Measurements from ENCODE around the gene PACS2.

PACS2 gene

DNA sequence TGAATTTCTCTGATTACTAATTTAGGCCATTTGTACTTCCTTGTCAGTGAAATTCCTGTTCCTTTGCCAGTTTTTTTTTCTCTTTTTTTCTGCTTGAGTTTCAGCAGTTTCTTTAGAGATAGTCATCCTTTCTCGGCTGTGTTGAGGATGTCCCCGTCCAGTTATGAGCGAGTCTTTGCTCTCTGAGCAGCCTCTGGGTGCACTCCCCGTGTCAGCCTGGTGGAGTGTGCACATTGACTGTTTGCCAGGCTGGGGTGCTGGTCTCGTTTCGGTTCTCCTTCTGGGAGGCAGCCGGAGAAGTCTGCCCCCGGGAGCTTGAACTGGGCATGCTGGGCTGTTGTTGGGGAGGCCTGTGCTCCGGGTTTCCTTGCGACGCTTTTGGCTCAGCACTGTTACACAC is 3.0 kb downstream of the PACS2 start:
- Histone ChIP-seq H3K4me2 (no peak overlapping the region), H3K79me2 (ENCODE audit: insufficient read depth, low read depth) (no peaks in the 10 kb centered on the region; the same call in 1 of the 2 replicates), H2AFZ (ENCODE audit: low read depth) (no peak overlapping the region), H3K9ac (no peak overlapping the region), H3K27me3 (ENCODE audit: insufficient read depth, low read depth) (no peaks in the 10 kb centered on the region), H3K4me3 (IDR thresholded peaks at IDR 0.05; ENCODE audit: insufficient read depth, low read depth, low read length) (no peak overlapping the region), H4K20me1 (ENCODE audit: insufficient read depth) (no peaks in the 10 kb centered on the region), H3K36me3 (ENCODE audit: insufficient read depth) (no peaks in the 10 kb centered on the region), H3K4me1 (ENCODE audit: low read depth, poor library complexity, severe bottlenecking) (peaks cover 20% of the 10 kb centered on the region), H3K27ac (no peak overlapping the region)
- TF ChIP-seq, protein P1, sequence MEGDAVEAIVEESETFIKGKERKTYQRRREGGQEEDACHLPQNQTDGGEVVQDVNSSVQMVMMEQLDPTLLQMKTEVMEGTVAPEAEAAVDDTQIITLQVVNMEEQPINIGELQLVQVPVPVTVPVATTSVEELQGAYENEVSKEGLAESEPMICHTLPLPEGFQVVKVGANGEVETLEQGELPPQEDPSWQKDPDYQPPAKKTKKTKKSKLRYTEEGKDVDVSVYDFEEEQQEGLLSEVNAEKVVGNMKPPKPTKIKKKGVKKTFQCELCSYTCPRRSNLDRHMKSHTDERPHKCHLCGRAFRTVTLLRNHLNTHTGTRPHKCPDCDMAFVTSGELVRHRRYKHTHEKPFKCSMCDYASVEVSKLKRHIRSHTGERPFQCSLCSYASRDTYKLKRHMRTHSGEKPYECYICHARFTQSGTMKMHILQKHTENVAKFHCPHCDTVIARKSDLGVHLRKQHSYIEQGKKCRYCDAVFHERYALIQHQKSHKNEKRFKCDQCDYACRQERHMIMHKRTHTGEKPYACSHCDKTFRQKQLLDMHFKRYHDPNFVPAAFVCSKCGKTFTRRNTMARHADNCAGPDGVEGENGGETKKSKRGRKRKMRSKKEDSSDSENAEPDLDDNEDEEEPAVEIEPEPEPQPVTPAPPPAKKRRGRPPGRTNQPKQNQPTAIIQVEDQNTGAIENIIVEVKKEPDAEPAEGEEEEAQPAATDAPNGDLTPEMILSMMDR (conservative IDR thresholded peaks at IDR 0.05; ENCODE audit: low read depth, low read length): no peak

DNA sequence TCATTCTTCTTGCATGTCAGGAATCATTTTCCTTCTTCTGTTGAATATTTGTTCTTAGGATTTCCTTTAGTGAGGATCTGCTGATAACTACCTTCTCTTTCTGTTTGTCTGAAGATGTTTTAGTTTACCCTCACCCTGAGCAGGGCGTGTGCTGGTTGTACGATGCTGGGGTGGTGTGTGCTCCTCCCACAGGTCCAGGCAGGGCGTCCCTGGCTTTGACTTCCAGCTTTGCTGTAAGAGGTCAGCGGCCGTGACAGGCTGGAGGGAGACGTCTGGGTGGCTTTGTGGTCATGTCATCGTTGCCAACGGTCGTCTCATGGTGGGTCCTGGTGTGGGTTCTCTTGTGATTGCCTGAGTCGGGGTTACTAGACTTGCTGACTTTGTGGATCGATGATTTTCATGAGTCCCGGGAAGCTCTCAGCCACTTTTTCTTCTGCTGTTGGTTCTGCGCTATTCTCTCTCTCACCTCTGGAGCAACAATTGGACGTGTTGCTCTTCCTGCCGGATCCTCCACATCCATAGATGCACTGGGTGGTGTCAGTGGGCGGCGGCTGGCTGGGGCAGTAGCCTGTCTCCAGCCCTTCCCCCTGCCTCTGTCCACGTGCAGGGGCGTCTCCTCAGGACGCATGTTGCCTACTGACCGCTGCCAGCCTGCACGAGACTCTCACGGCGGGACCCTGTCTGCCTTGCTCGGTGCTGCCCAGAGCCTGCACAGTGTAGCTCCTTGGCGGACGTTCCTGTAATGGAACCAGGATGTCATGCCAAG is 8.4 kb downstream of the PACS2 start:
- Histone ChIP-seq H3K4me3 (IDR thresholded peaks at IDR 0.05; ENCODE audit: insufficient read depth, low read depth, low read length) (no peak overlapping the region), H3K79me2 (ENCODE audit: insufficient read depth, low read depth) (no peaks in the 10 kb centered on the region), H4K20me1 (ENCODE audit: insufficient read depth) (no peaks in the 10 kb centered on the region), H3K4me1 (ENCODE audit: low read depth, poor library complexity, severe bottlenecking) (peaks cover 12% of the 10 kb centered on the region), H3K4me2 (no peak overlapping the region), H3K9ac (no peak overlapping the region), H3K27ac (no peak overlapping the region), H2AFZ (ENCODE audit: low read depth) (no peak overlapping the region), H3K36me3 (ENCODE audit: insufficient read depth) (no peaks in the 10 kb centered on the region), H3K27me3 (ENCODE audit: insufficient read depth, low read depth) (no peaks in the 10 kb centered on the region)
- TF ChIP-seq, protein P1 (conservative IDR thresholded peaks at IDR 0.05; ENCODE audit: low read depth, low read length): no peak

DNA sequence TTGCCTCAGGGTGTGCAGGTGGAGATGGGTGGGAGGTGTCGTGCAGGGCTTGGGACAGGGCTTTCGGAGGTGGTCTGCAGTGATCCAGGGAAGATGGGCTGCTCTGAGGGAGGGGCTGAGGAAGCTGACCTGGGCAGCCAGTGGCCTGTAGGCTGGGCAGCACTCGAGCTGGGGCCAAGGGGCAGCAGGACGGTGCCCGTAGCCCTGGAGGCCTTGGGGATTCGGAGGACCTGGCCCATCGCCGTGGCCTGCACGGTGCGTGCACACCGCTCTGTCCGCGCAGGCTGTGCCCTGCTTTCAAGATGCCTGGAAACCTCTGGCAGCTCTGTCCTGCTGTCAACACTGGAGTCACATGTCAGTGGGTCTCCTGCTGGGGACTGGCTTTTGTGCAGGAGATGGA is 9.1 kb downstream of the PACS2 start:
- TF ChIP-seq, protein P1 (conservative IDR thresholded peaks at IDR 0.05; ENCODE audit: low read depth, low read length): no peak
- no peak overlapping the region for H2AFZ ChIP-seq (ENCODE audit: low read depth)
- no peak overlapping the region for H3K4me3 ChIP-seq (IDR thresholded peaks at IDR 0.05; ENCODE audit: insufficient read depth, low read depth, low read length)
- no peak overlapping the region for H3K4me2 ChIP-seq
- H3K36me3 ChIP-seq (ENCODE audit: insufficient read depth): no peaks in the 10 kb centered on the region
- no peaks in the 10 kb centered on the region for H3K27me3 ChIP-seq (ENCODE audit: insufficient read depth, low read depth)
- H3K27ac ChIP-seq: no peak overlapping the region
- H3K9ac ChIP-seq: no peak overlapping the region
- H3K79me2 ChIP-seq (ENCODE audit: insufficient read depth, low read depth): no peaks in the 10 kb centered on the region
- no peaks in the 10 kb centered on the region for H4K20me1 ChIP-seq (ENCODE audit: insufficient read depth)
- H3K4me1 ChIP-seq (ENCODE audit: low read depth, poor library complexity, severe bottlenecking): peaks cover 12% of the 10 kb centered on the region

DNA sequence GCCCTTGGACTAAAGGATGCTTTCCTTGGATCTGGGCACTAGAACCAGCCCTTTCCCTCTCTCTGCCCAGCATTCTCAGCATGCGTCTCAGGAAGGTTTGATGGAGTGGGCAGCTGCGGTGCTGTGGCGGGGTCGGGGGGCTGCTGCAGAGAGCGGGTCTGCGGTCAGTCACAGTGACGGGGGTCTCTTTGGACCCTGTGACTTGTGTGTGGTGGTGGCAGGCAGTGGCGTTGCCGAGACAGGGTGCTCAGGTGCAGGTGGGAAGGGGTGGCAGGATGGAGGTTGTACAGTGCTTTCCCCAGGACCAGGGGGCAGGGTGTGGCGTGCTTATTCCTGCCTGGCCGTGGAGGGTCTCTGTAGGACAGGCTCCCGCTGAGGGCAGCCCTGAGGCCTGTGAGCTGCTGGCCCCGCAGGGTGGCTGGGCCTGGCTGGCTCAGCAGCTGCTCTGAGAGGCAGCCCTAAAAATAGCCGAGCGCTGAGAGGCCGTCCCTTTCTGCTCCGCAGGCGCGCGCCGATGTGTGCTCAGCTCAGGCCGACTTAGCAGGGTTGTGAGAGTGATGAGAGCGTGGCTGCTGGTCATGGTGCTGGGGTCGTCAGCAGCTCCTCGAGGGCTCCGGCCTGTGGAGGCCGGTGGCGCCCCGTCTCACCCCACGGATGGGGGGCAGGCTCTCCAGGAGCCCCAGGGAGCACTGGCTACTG is 9.7 kb downstream of the PACS2 start:
- TF ChIP-seq, protein P1 (conservative IDR thresholded peaks at IDR 0.05; ENCODE audit: low read depth, low read length): no peak
- Histone ChIP-seq H2AFZ (ENCODE audit: low read depth) (no peak overlapping the region), H3K79me2 (ENCODE audit: insufficient read depth, low read depth) (no peaks in the 10 kb centered on the region), H3K27ac (no peak overlapping the region), H3K4me1 (ENCODE audit: low read depth, poor library complexity, severe bottlenecking) (peaks cover 7% of the 10 kb centered on the region), H3K4me3 (IDR thresholded peaks at IDR 0.05; ENCODE audit: insufficient read depth, low read depth, low read length) (no peak overlapping the region), H3K4me2 (peak overlapping the region; percentile 36; the same call in 1 of the 2 replicates), H3K36me3 (ENCODE audit: insufficient read depth) (no peaks in the 10 kb centered on the region), H3K9ac (no peak overlapping the region), H3K27me3 (ENCODE audit: insufficient read depth, low read depth) (no peaks in the 10 kb centered on the region), H4K20me1 (ENCODE audit: insufficient read depth) (no peaks in the 10 kb centered on the region)

Data from KMS-11 (cell line).